HepG2 (cell line): ENCODE results near the gene LPAR1. TPM values are rescaled to one million over a fixed set of nuclear protein-coding genes. Genes with fewer than 3 reads are reported as not detected.

Experiments used
- ATAC-seq: fragments of 200-7000 bp; cut with Tn5 transposase; 3 replicates; pipeline ENCODE4 v1.9.1; 2020; ENCODE audit warnings: mild to moderate bottlenecking, moderate library complexity
- BruUV-seq: library from RNA; stranded (reverse); fragments of 400-500 nt; replicated peaks from 2 replicates; lab custom pipeline; 2021; lab: Mats Ljungman, UMichigan
- CTCF ChIA-PET: fragments of 300-600 bp; formaldehyde crosslinking; extraction: SDS; loops from one replicate; lab custom pipeline; 2021; ENCODE audit warnings: low total read pairs, inconsistent platforms, low intra/inter-chr PET ratio; lab: Yijun Ruan, JAX
- POLR2A ChIA-PET: fragments of 350-600 bp; sonication (Branson Sonifier 250); formaldehyde crosslinking; loops from one replicate; lab custom pipeline; 2020; ENCODE audit warnings: antibody characterized with exemption, inconsistent platforms; lab: Yijun Ruan, JAX
- DNase-seq: peaks from one replicate; pipeline ENCODE4 v3.0.0-alpha.2; 2015; ENCODE audit warnings: low spot score
- FAIRE-seq: peaks from 3 replicates; lab custom pipeline; 2011; peaks lifted over from hg19 to GRCh38; lab: Jason Lieb, UNC
- H2AFZ ChIP-seq: one replicate; pipeline ENCODE4 v1.6.1; 2011; ENCODE audit warnings: low read length, inconsistent platforms
- H3K27ac ChIP-seq: fragments of 300-600 bp; 3 replicates; pipeline ENCODE4 v1.8.0; 2011; ENCODE audit warnings: mixed run types, mild to moderate bottlenecking, mixed read lengths, low read length, inconsistent platforms; ENCODE audit not compliant: insufficient read depth; ENCODE audit errors: extremely low read length
- H3K27me3 ChIP-seq, 2 experiments: fragments of 200-600 bp in 1 of 2; 2 replicates in 1 of 2; 3 replicates in 1 of 2; pipeline versions ENCODE4 v1.6.0 to v1.8.0; 2011; ENCODE audit warnings: low read length in 2 of 2, mild to moderate bottlenecking in 2 of 2, moderate library complexity in 2 of 2, inconsistent platforms in 1 of 2; ENCODE audit not compliant: insufficient read depth in 2 of 2, control insufficient read depth in 1 of 2
- H3K36me3 ChIP-seq, 2 experiments: fragments of 200-600 bp in 1 of 2; replicated peaks in 1 of 2; 2 replicates in 1 of 2; 3 replicates in 1 of 2; pipeline versions ENCODE4 v1.5.1 to v1.8.0; 2011; ENCODE audit warnings: low read length in 2 of 2, inconsistent platforms in 1 of 2; ENCODE audit not compliant: insufficient read depth in 2 of 2, control insufficient read depth in 1 of 2
- H3K4me1 ChIP-seq: 2 replicates; pipeline ENCODE4 v1.5.1; 2012; ENCODE audit warnings: low read length, inconsistent platforms; ENCODE audit not compliant: insufficient read depth
- H3K4me2 ChIP-seq: 2 replicates; pipeline ENCODE4 v1.6.0; 2011; ENCODE audit warnings: low read depth, low read length, inconsistent platforms
- H3K4me3 ChIP-seq, 3 experiments: fragments of 200-600 bp in 1 of 3; sonication (generic), shearing (Covaris generic) in 1 of 3; replicated peaks in 1 of 3; 2 replicates each; pipeline ENCODE4 v1.5.1; 2011 to 2016; ENCODE audit warnings: low read length in 3 of 3, inconsistent platforms in 2 of 3, low read depth in 2 of 3, mild to moderate bottlenecking in 2 of 3, control low read depth in 1 of 3, mixed read lengths in 1 of 3; ENCODE audit not compliant: insufficient read depth in 1 of 3
- H3K79me2 ChIP-seq: one replicate; pipeline ENCODE4 v1.6.1; 2011; ENCODE audit warnings: low read length, inconsistent platforms; ENCODE audit not compliant: insufficient read depth
- H3K9ac ChIP-seq: 2 replicates; pipeline ENCODE4 v1.6.0; 2011; ENCODE audit warnings: mild to moderate bottlenecking, low read depth, low read length, inconsistent platforms; ENCODE audit not compliant: insufficient read depth
- H3K9me3 ChIP-seq: 2 replicates; pipeline ENCODE4 v1.5.1; 2012; ENCODE audit warnings: mild to moderate bottlenecking, low read length
- H4K20me1 ChIP-seq: 2 replicates; pipeline ENCODE4 v1.6.0; 2011; ENCODE audit warnings: inconsistent platforms, mild to moderate bottlenecking, low read length, moderate library complexity; ENCODE audit not compliant: insufficient read depth
- ARID5B ChIP-seq: IDR thresholded peaks from 2 replicates; pipeline ENCODE4 v1.4.0; 2020; ENCODE audit warnings: mild to moderate bottlenecking, missing genetic modification reagents
- MAFF ChIP-seq: IDR thresholded peaks from 2 replicates; pipeline ENCODE4 v1.6.1; 2011; ENCODE audit warnings: low read depth, low read length, improper control_type of control experiment
- MAFK ChIP-seq, 2 experiments: IDR thresholded peaks in 1 of 2; conservative IDR thresholded peaks in 1 of 2; 2 replicates each; pipeline ENCODE4 v1.6.1; 2011; ENCODE audit warnings: improper control_type of control experiment in 2 of 2, low read length in 2 of 2
- PBX3 ChIP-seq: sonication (generic); formaldehyde crosslinking; IDR thresholded peaks from 2 replicates; pipeline ENCODE4 v1.8.1; 2023; ENCODE audit warnings: missing genetic modification reagents, inconsistent platforms, borderline replicate concordance
- TCF7 ChIP-seq: sonication (generic); IDR thresholded peaks from 2 replicates; pipeline ENCODE4 v1.6.1; 2016; ENCODE audit warnings: antibody characterized with exemption, low read depth
- ZHX2 ChIP-seq, 2 experiments: sonication (generic) in 1 of 2; formaldehyde crosslinking in 1 of 2; IDR thresholded peaks; 2 replicates each; pipeline versions ENCODE4 v1.6.1 to v1.9.0; 2014 to 2022; ENCODE audit warnings: antibody characterized with exemption in 1 of 2, borderline replicate concordance in 1 of 2, inconsistent platforms in 1 of 2, low read depth in 1 of 2, missing genetic modification reagents in 1 of 2
- WGBS: methylation state at CpG from one replicate; pipeline ENCODE4 v1.1.6; 2017; ENCODE audit warnings: low lambda C conversion rate; 5-methylcytosine and 5-hydroxymethylcytosine counted together
- in situ Hi-C: cut with HindIII; loops from 2 replicates; pipeline ENCODE4 v1.10.0; 2017; ENCODE audit warnings: low pct_unique_long_range_greater_than_20kb; ENCODE audit not compliant: extremely low pct_ligation_motif_present
- intact Hi-C: fragments of 100-400 bp; cut with micrococcal nuclease; formaldehyde crosslinking; loops from one replicate; pipeline ENCODE4 v1.10.0; 2022; ENCODE audit not compliant: unreplicated experiment
- polyA plus RNA-seq, 8 experiments: library from polyadenylated mRNA; depleted of rRNA in 3 of 8; stranded (reverse) in 7 of 8; unstranded in 1 of 8; fragments of >200 nt; fragmentation: Illumina TruSeq in 4 of 8; extraction: Trizol in 4 of 8; gene quantifications; 2 replicates each; pipeline versions ENCODE4 v1.2.1 to v1.2.3, GENCODE V29; 2011 to 2016; ENCODE audit warnings: low read depth in 4 of 8, missing spikeins in 1 of 8, mixed read lengths in 1 of 8; ENCODE audit not compliant: insufficient read depth in 1 of 8
- total RNA-seq, 5 experiments: library from RNA; depleted of rRNA; stranded (reverse); fragments of >200 nt; fragmentation: Illumina TruSeq; extraction: Trizol; gene quantifications; 2 replicates each; pipeline ENCODE4 v1.2.3, GENCODE V29; 2016; ENCODE audit warnings: low read depth in 1 of 5

Gene LPAR1
- total and polyA plus RNA-seq, 2 of the 13 experiments (the other 11 are each of a cell fraction or from before 2014, with no cell fraction given) = not detected

DNA sequence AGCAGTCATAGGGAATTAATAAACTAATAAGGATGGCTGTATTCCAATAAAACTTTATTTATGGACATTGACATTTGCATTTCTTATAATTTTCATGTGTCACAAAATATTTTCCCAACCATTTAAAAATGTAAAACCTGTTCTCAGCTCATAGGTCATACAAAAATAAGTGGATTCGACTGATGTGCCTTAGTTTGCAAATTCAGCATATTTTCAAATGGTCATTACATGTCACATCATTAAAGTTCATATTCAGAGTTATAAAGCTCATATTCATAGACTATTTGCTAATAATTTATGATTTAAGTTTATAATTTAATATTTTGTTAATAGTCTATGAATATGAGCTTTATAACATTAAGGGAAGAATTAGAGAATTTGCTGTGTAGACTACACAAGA lies 166.5 kb downstream of the LPAR1 start:
- no peaks in the 10 kb centered on the region for H3K79me2 ChIP-seq
- 0% methylated on average over 1 of the region's 1 CpG for WGBS
- ATAC-seq (no peak), FAIRE-seq (no peak), DNase-seq (no peak)
- no peak overlapping the region for H3K27ac ChIP-seq
- in situ Hi-C loops = loop anchor here (25.0 kb wide), 1 partner anchor 109 kb away; no protein-coding TSS in a partner anchor
- H3K36me3 ChIP-seq = no peaks in the 10 kb centered on the region
- no peaks in the 10 kb centered on the region for H3K27me3 ChIP-seq
- no peak overlapping the region for H3K9ac ChIP-seq
- no peaks in the 10 kb centered on the region for H3K4me1 ChIP-seq
- intact Hi-C loops = no loop called here
- no TSS peak for BruUV-seq
- CTCF ChIA-PET = no interaction called here
- H3K9me3 ChIP-seq = no peaks in the 10 kb centered on the region
- TF ChIP-seq MAFK (conservative IDR thresholded peaks at IDR 0.05 in 1 of 2, IDR thresholded peaks at IDR 0.05 in 1 of 2; ENCODE audit: low read length in 2 of 2) (peak; percentile 52 to 73; a peak in 3 of 4 replicates), ARID5B (CRISPR knock-in tag) (no peak), MAFF (peak; percentile 61), TCF7 (no peak)
- H3K4me2 ChIP-seq = no peak overlapping the region
- POLR2A ChIA-PET = no interaction called here
- H2AFZ ChIP-seq = no peak overlapping the region
- H3K4me3 ChIP-seq = no peak overlapping the region
- no peaks in the 10 kb centered on the region for H4K20me1 ChIP-seq

- H3K36me3 ChIP-seq = no peaks in the 10 kb centered on the region
- no peak overlapping the region for H3K27ac ChIP-seq
- H4K20me1 ChIP-seq = no peaks in the 10 kb centered on the region
- FAIRE-seq = no peak
- H3K4me3 ChIP-seq = no peak overlapping the region
- no peak overlapping the region for H3K9ac ChIP-seq
- no peak for DNase-seq
- in situ Hi-C loops = loop anchor here (25.0 kb wide), 1 partner anchor 108 kb away; no protein-coding TSS in a partner anchor
- ATAC-seq = no peak
- ChIA-PET POLR2A (no interaction called here), CTCF (no interaction called here)
- H3K4me2 ChIP-seq = no peak overlapping the region
- H2AFZ ChIP-seq = no peak overlapping the region
- no peaks in the 10 kb centered on the region for H3K4me1 ChIP-seq
- no peaks in the 10 kb centered on the region for H3K27me3 ChIP-seq
- BruUV-seq = no TSS peak
- no peaks in the 10 kb centered on the region for H3K79me2 ChIP-seq
- WGBS = 58% methylated on average over 1 of the region's 1 CpG
- H3K9me3 ChIP-seq = no peaks in the 10 kb centered on the region
- intact Hi-C loops = no loop called here
- TF ChIP-seq PBX3 (no peak), ZHX2 (IDR thresholded peaks at IDR 0.05; ENCODE audit: low read depth) (no peak), ZHX2 (CRISPR knock-in tag; IDR thresholded peaks at IDR 0.05; ENCODE audit: borderline replicate concordance) (no peak)
These were observed 168.3 kb downstream of the LPAR1 start for GRCh38 chr9:110869931-110870330.
